Muscle layer of duodenum (tissue), 2 donors: ENCODE data around the gene ALAS1.

Experiments used
- H3K27ac ChIP-seq: one replicate; pipeline ENCODE4 v1.7.0; 2013; ENCODE audit warnings: mild to moderate bottlenecking, low read length
- H3K27me3 ChIP-seq: one replicate; pipeline ENCODE4 v1.7.0; 2013; ENCODE audit warnings: low read depth, mild to moderate bottlenecking, control low read depth, low read length
- H3K36me3 ChIP-seq, 2 donors: one replicate each; pipeline ENCODE4 v1.7.0; 2013; ENCODE audit warnings: low read length in 2 of 2, control low read depth in 1 of 2, mild to moderate bottlenecking in 1 of 2; ENCODE audit not compliant: insufficient read depth in 2 of 2, control insufficient read depth in 1 of 2
- H3K4me1 ChIP-seq, 2 donors: one replicate each; pipeline ENCODE4 v1.7.0; 2013; ENCODE audit warnings: low read length in 2 of 2, mild to moderate bottlenecking in 2 of 2, control low read depth in 1 of 2, moderate library complexity in 1 of 2; ENCODE audit not compliant: insufficient read depth in 2 of 2, control insufficient read depth in 1 of 2
- H3K4me3 ChIP-seq, 2 donors: one replicate each; pipeline ENCODE4 v1.7.0; 2013; ENCODE audit warnings: low read length in 2 of 2, low read depth in 1 of 2, mild to moderate bottlenecking in 1 of 2
- H3K9me3 ChIP-seq, 2 donors: one replicate each; pipeline ENCODE4 v1.7.0; 2013; ENCODE audit warnings: low read length in 2 of 2, control low read depth in 1 of 2, mild to moderate bottlenecking in 1 of 2; ENCODE audit not compliant: control insufficient read depth in 1 of 2
- donor health status: healthy.

ALAS1 gene

DNA sequence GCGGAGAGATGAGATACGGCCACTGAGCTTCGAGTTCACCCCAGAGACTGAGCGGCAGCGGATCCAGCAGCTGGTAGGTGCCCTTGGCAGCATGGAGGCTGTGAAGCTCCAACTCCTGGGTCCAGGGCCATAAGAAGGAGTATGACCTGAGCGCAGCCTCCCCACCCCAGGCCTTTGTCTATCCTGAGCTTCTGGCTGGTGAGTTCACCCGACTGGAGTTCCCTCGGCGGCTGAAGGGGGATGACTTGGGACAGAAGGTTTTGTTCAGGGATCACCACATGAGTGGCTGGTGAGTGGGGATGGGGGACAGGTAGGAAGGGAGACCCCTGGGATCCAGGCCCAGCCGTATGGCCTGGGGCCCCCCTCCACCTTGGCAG is 50.2 kb downstream of the ALAS1 start:
- peaks cover 18 to 27% of the 10 kb centered on the region in 2 donors for H3K36me3 ChIP-seq
- H3K27ac ChIP-seq = no peak overlapping the region
- no peak overlapping the region for H3K4me3 ChIP-seq
- H3K4me1 ChIP-seq = peaks cover 6 to 13% of the 10 kb centered on the region in 2 donors
- no peaks in the 10 kb centered on the region for H3K9me3 ChIP-seq
- no peaks in the 10 kb centered on the region for H3K27me3 ChIP-seq

DNA sequence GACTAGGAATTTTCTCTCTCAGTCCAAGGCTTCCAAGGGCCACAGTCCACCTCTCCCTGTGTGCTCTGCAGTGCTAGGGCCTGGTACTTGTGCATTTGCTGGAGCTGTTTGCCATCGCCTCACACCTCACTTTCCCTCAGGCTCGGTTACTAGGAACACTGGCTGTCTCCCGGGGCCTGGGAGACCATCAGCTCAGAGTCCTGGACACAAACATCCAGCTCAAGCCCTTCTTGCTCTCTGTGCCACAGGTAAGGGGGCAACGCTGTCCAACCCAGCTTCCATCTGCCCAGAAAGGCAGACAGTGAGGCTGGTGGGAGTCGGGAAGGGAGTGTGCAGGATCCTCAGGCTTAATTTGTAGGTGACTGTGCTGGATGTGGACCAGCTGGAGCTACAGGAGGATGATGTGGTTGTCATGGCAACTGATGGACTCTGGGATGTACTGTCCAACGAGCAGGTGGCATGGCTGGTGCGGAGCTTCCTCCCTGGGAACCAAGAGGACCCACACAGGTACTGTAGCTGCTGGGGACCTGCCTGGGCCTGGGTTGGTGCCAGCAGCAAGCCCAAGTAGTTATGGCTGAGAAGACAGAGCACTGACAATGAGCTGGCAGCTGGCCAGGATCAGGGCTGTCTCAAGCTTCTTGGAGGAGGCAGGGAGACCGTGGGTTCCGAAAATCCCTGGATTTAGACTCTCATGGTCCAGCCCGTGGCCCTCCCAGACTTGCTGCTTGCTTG is 51.0 kb downstream of the ALAS1 start:
- no peaks in the 10 kb centered on the region for H3K9me3 ChIP-seq
- H3K27me3 ChIP-seq = no peaks in the 10 kb centered on the region
- H3K4me1 ChIP-seq = peaks cover 6 to 13% of the 10 kb centered on the region in 2 donors
- no peak overlapping the region for H3K27ac ChIP-seq
- H3K4me3 ChIP-seq = no peak overlapping the region
- peaks cover 24 to 36% of the 10 kb centered on the region in 2 donors for H3K36me3 ChIP-seq

DNA sequence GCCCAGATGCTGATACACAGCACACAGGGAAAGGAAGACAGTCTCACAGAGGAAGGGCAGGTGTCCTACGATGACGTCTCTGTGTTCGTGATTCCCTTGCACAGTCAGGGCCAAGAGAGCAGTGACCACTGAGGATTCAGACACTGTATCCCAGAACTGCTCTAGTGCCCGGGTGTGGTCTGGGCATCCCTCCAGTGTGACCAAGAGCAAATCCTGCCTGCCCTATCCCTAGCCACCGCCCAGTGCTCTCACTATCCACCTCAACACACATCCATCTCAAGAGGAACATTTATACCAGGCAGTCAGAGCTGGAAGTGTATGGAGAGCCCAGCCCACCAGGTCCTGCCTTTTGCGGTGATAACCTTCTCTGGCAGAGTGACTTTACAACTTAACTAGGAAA is 51.7 kb downstream of the ALAS1 start:
- no peaks in the 10 kb centered on the region for H3K27me3 ChIP-seq
- H3K9me3 ChIP-seq = no peaks in the 10 kb centered on the region
- H3K36me3 ChIP-seq = peaks cover 24 to 40% of the 10 kb centered on the region in 2 donors
- no peak overlapping the region for H3K4me3 ChIP-seq
- H3K4me1 ChIP-seq = peaks cover 6 to 10% of the 10 kb centered on the region in 2 donors
- H3K27ac ChIP-seq = no peak overlapping the region

DNA sequence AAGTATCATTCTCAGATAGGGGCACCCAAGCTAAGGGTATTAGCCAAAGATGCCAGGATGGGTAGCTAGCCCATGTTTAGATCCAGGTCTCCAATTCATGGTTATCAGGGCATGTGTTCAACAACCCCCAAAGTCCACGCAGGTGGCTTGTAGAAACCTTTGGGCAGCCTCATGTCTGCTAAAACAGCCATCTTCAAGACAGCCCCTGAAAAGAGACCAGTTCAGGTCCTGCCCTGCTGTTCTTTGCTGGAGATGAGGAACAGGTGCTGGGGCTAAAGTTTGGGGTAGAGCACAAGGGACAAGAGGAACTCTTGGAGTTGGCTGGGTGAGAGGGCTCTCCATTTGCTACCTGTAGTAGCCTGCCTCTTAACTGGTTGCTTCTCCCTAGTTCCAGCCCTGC is 52.2 kb downstream of the ALAS1 start:
- Histone ChIP-seq H3K4me3 (no peak overlapping the region), H3K9me3 (no peaks in the 10 kb centered on the region), H3K27me3 (no peaks in the 10 kb centered on the region), H3K4me1 (peaks cover 2 to 8% of the 10 kb centered on the region in 2 donors), H3K36me3 (peaks cover 24 to 40% of the 10 kb centered on the region in 2 donors), H3K27ac (no peak overlapping the region)

DNA sequence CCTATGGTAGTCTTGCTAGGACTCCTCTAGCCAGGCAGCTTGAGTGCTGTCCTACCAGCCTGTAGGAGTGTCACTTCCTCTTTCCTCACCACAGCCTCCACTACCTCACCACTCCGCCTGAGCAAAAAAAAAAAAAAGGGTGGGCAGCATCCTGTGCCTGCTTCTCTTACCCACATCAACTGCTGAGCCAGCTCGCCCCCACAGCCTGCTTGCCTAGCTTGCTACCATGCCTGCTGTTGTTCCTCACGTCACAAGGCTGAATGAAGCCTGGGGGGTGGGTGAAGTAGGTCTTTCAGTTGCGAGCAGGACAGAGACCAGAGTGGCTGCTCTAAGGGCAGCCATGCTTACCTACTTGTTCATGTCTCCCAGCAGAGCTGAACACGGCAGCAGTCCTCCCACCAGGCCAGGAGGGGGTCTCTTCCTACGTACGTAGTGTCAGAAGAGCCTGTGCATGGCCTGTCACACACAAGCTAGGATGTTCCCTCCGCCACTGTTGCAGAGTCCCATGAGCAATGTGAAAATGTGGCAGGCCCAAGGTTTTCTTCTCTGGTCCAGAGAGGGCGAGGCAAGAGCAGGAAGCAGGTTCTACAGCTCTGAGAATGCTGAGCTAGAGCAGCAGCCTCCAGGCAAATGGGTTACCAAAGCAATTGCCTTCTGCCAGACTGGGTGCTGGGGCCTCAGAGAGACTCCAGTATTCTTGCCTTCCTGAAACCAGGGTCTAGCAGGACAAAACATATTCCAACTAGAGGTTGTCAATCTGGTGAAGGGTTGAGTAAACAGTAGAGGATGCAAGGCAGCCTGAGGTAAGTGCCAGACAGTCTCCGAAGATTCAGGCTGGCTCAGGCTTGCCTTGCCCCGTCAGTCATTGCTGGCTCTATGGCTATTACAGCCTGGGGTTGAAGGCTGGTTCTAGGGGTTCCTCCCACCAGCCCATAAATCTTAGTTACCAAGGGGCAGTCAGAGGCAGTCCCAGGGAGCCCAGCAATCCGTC is 55.6 kb downstream of the ALAS1 start:
- peaks cover 56 to 70% of the 10 kb centered on the region in 2 donors for H3K36me3 ChIP-seq
- H3K27ac ChIP-seq = no peak overlapping the region
- no peaks in the 10 kb centered on the region for H3K9me3 ChIP-seq
- H3K27me3 ChIP-seq = no peaks in the 10 kb centered on the region
- peaks cover 0 to 9% of the 10 kb centered on the region in 2 donors for H3K4me1 ChIP-seq
- no peak overlapping the region for H3K4me3 ChIP-seq

DNA sequence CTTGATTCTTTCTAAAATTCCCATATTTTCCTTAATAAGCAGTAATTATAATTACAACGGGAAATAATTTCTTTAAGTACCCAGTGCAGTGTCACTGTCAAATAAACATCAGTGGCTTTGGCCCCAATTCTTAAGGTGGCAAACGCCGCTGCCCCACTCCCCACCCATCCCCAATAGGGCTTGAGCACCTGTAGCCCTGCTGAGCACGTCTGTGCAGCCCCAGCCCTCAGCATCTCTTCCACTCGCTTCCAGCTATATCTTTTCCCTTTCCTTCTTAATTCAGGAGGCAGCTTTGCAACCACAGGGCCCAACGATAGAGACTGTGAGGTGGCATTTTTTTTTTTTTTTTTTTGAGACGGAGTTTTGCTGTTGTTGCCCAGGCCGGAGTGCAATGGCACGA is 56.6 kb downstream of the ALAS1 start:
- no peak overlapping the region for H3K27ac ChIP-seq
- peaks cover 0 to 13% of the 10 kb centered on the region in 2 donors for H3K4me1 ChIP-seq
- no peaks in the 10 kb centered on the region for H3K27me3 ChIP-seq
- H3K9me3 ChIP-seq = no peaks in the 10 kb centered on the region
- H3K4me3 ChIP-seq = no peak overlapping the region
- peaks cover 56 to 70% of the 10 kb centered on the region in 2 donors for H3K36me3 ChIP-seq

DNA sequence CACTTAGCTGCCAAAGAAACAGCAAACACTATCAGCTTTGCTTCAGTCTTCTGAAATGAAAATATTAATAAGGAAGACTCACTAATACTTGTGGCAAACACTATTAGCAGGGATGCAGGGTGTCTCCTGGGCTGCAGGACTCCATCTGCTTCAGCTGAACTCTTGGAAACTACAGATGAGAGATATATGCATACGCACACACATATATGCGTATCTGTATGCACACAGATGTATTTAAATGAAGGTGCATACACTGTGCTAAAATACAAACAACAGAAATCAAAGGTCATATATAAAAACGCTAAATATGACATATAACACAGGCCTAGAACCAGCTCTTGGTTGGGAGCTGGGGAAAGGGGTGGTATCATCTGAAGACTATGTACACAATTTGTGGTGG is 58.2 kb downstream of the ALAS1 start:
- H3K4me1 ChIP-seq = peaks cover 0 to 13% of the 10 kb centered on the region in 2 donors
- peaks cover 61 to 76% of the 10 kb centered on the region in 2 donors for H3K36me3 ChIP-seq
- peak overlapping the region; percentile 6 for H3K27ac ChIP-seq
- H3K4me3 ChIP-seq = no peak overlapping the region
- no peaks in the 10 kb centered on the region for H3K9me3 ChIP-seq
- H3K27me3 ChIP-seq = no peaks in the 10 kb centered on the region

DNA sequence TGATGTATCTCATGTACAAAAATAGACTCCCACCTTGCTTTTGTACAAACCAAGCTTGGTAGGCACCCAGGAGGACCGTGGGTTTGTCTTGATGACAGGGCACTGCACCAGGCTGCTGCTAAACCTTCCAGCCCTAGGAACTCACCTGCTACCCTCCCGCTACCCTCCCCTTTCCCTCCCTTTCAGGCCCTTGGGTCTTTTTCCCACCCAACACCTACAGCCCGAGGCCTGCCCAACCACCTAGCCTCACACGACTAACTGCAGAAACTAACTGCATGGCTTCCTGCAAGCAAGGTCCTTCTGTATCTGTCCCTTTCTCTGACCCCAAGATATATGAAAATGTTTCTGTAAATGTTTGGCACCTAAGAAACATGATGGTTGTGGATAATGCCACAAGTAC is 58.7 kb downstream of the ALAS1 start:
- Histone ChIP-seq H3K36me3 (peaks cover 64 to 77% of the 10 kb centered on the region in 2 donors), H3K9me3 (no peaks in the 10 kb centered on the region), H3K4me1 (peaks cover 0 to 13% of the 10 kb centered on the region in 2 donors), H3K27me3 (no peaks in the 10 kb centered on the region), H3K4me3 (no peak overlapping the region), H3K27ac (no peak overlapping the region)

DNA sequence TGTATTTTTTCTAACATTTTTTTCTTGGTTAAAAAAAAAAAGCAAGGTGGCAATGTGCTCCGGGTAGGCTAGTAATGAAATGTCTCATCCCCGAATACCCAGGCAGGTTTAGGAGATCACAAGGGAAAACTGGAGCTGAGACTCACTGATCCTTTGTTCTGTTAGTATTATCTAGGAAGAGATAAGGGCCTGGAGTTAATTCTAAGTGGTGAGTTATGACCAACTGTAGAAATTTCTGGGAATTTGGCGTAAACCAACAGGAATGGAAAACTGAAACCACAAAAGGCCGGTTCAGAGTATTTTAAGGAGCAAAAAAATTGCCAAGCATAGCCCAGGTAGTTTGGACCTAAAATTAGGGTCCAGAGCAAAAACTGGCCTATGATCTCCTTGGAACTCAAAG is 60.0 kb downstream of the ALAS1 start:
- H3K4me3 ChIP-seq = no peak overlapping the region
- H3K27me3 ChIP-seq = no peaks in the 10 kb centered on the region
- H3K36me3 ChIP-seq = peaks cover 75 to 85% of the 10 kb centered on the region in 2 donors
- H3K27ac ChIP-seq = no peak overlapping the region
- no peaks in the 10 kb centered on the region for H3K9me3 ChIP-seq
- H3K4me1 ChIP-seq = peaks cover 0 to 13% of the 10 kb centered on the region in 2 donors

DNA sequence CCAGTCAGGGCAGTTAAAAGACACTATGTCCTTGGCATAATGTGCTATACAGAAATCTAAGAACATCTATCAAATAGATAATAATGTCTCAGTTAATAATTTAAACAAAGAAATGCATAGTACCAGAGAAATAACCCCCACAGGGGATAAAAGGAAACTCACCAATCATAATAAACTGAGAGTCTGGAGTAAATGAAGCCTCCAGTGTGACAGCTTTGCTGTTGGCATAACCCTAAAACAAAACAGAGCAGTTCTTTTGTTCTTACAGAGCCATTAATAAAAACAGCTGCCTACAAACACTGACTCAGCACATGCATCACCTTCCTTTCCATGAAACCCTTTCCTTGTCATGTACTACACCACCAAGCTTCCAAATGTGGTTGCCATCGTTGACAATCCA is 61.1 kb downstream of the ALAS1 start:
- H3K9me3 ChIP-seq = no peaks in the 10 kb centered on the region
- H3K36me3 ChIP-seq = peaks cover 78 to 86% of the 10 kb centered on the region in 2 donors
- no peaks in the 10 kb centered on the region for H3K27me3 ChIP-seq
- no peak overlapping the region for H3K4me3 ChIP-seq
- H3K4me1 ChIP-seq = peaks cover 0 to 13% of the 10 kb centered on the region in 2 donors
- no peak overlapping the region for H3K27ac ChIP-seq

DNA sequence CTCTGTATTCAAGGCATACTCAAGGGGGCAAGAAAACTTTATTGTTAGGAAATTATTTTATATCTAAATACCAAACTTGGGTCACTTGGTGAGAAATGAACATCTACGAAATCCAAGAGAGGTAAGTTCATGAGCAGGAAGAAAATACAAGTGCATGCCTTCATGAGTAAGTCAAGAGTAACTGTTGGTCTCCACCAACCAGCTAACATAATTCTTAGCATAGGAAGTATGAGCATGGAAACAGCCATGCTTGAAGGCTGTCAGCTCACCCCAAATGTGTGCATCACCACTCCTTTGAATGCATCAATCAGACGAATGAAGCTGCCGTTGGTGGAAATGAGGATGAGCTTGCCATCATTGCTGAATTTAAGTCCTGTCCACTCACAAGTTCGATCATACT is 61.5 kb downstream of the ALAS1 start:
- Histone ChIP-seq H3K27me3 (no peaks in the 10 kb centered on the region), H3K4me1 (peaks cover 0 to 13% of the 10 kb centered on the region in 2 donors), H3K9me3 (no peaks in the 10 kb centered on the region), H3K4me3 (no peak overlapping the region), H3K27ac (no peak overlapping the region), H3K36me3 (peaks cover 78 to 89% of the 10 kb centered on the region in 2 donors)
